Fibroblast of skin of left quadriceps (primary cell): ENCODE measurements around the gene TGIF1.

ENCODE experiments used
- DNase-seq, 2 experiments: peaks; one replicate each; pipeline ENCODE4 v3.0.0-alpha.2; 2013; ENCODE audit warnings: low read depth in 2 of 2

The TGIF1 gene

DNA sequence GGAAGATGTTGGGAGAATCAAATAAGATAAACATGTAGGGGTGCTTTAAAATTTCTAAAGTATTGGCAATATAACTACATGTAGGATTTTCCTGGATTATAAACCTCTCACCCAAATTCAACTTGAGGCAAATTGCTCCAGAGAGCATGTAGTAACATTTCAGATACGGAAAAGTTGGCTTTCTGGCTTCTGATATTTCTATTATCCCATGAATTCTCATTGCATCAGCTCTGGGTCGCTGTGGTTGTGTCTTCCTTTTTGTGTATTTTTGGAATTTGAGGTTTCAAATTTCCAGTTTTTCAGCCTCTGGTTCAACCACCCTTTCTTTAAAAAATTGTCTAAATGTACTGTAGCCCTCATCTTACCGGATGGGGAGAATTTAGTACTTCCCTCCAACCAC, 32.3 kb downstream of the TGIF1 start:
- no peak for DNase-seq

- no peak for DNase-seq
Measured at GRCh38 chr18:3485153-3486149, 35.5 kb downstream of the TGIF1 start.

DNA sequence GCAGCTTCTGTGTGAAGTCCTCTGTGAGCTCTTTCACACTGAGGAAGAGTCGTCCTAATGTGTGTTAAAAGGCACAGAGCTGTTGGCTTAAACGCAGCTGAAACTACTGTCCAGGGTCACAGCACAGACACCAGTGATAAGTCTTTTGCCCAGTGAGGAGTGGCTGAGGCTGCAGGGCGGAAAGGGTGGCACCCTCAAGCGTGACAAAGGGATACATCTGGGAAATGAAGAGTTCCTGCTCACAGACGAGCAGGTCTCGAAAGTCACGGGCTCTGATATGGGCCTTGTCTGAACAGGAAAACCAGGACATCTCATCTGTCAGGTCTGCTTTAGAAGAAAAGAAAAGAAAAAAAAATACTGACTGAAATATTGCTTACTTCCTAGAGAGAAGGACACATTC, 36.5 kb downstream of the TGIF1 start:
- DNase-seq = no peak

DNA sequence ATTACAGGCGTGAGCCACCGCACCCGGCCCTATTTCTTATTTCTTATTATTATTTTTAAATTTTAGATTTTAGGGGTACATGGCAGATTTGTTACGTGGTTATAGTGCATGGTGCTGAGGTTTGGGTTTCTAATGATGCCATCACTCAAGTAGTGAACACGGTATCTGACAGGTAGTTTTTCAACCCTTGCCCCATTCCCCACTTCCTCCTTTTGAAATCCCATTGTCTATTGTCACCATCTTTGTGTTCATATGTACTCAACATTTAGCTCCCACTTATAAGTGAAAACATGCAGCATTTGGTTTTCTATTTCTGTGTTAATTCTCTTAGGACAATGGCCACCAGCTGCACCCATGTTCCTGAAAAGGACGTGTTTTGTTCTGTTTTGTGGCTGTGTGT, 39.5 kb downstream of the TGIF1 start:
- no peak for DNase-seq

- DNase-seq = no peak
Measured at GRCh38 chr18:3491981-3492555, 42.1 kb downstream of the TGIF1 start.

- no peak for DNase-seq
Measured at GRCh38 chr18:3492721-3493120, 42.7 kb downstream of the TGIF1 start.

- no peak for DNase-seq
Measured at GRCh38 chr18:3493501-3494244, 43.7 kb downstream of the TGIF1 start.

DNA sequence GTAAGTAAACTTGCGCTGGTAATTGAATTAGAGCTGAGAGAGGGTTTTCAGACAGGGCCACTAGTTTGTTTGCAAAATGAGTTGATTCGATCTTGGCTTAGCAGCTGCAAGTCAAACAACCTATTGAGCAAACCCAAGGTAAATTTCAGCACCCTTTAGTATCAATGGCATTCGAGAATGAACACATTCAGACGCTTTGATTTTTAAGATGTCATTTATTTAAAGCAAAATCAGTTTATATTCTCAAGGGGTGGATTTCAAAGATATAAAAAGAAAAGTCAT, 44.2 kb downstream of the TGIF1 start:
- DNase-seq = no peak

DNA sequence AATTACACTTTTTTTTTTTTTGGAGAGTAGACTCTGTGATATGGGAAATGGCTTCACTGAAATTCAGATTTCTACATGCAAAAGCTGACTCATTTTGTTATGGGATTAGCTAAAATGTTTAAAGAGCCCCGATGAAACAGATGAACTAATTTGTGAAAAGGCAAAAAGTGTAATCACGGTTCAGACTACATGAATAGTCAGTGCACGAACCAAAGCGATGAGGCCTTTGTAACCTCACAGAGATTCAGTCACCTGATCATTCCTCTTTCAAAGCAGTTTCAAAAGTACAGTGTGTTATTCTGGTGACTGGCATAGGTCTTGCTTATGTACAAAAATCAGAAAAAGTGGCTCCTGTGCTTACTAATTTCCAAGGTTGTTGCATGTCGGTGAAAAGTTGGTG, 44.6 kb downstream of the TGIF1 start:
- DNase-seq = no peak

GRCh38 chr18:3495691-3496430, 45.9 kb downstream of the TGIF1 start:
- DNase-seq = no peak

GRCh38 chr18:3498698-3499471, 48.9 kb downstream of the TGIF1 start:
- DNase-seq = no peak

- no peak for DNase-seq
Measured at GRCh38 chr18:3499501-3499900, 49.5 kb downstream of the TGIF1 start.

- no peak for DNase-seq
Measured at GRCh38 chr18:3500016-3500415, 50.0 kb downstream of the TGIF1 start.

DNA sequence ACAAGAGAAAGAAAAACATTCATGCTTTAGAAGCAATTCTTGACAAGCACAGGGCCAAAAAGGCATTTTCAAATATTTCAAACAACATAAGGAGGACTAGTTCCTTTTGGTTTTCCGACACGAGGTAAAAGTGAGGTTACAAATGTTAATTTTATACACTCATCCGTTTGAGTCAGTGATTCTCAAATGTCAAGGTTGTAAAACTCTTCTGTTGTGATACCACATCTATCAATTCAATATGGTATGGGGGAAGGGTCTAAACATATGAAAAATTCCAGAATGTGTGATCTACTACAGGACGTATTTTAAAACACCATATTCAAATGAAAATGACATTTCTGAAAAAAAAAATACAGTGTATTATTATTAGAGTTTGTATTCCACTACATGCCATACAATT, 52.7 kb downstream of the TGIF1 start:
- DNase-seq = no peak

DNA sequence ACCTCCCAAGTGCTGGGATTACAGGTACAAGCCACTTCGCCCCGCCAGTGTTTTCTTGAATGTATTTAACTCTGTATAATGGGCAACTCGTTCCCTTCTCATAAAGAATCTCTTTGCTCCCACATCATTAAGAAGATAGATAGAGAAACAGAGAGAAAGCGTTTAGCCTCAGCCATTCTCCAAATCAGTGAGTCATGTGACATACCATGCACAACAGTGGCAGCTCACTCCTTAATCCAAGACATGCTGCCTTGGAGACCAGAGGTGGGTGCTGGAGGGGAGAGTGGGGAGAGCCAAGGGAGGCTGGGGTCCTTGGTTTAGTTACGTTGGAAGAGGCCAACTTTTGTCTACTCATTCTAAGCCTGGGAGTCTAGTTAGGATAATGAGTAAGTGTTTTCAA, 54.7 kb downstream of the TGIF1 start:
- no peak for DNase-seq

DNA sequence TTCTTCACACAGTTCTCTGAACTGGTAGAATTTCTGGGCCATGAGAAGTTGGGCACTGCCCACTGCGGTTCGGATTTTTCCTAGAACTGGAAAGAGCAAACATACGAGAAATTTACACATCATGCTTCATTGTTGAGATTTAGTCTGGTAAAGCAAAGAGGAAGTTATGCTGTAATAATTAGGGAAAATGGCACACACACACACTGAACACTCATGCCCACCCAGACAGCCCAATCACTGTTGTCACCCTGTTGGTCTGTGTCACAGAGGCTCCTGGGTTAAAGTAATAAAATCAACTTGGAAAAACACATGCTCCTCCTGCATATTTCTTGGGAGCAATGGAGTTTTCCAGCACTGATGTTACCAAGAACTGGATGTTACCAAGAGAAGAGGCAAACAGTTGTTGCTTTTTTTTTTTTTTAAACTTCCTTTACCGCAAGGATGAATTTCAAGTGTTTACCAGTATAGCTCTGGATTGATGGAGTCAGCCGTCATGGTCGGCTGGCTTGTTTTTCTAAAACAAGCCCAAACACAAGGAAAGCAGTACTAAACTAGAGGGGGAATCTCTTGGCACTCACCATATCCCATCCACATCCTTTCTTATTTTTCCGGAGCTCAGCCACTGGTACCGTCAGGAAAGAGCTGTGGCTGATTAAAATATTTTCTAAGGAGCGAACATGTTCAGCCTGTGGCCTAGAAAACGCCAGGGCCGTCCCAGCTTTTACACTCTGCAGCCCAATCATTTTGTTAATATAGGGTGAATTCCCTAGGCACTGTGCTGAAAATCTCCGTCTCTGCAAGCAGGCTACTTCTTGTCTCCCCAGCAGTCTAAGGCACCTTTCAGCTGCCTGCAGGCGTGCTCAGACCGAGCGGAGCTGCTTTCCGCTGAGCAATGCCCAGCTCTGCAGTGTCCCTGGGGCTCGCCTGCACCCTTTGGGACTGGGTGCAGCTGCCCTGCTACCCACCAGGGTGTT, 58.9 kb downstream of the TGIF1 start:
- DNase-seq = no peak
